Neural progenitor cell (in vitro differentiated cells): Measurements from ENCODE around the gene HTT-AS.

Source experiments
- EZH2 ChIP-seq: fragments of 200-600 bp; sonication (generic); IDR thresholded peaks from 2 replicates; pipeline ENCODE4 v1.6.1; 2017; ENCODE audit warnings: antibody characterized with exemption, mild to moderate bottlenecking, moderate library complexity
- TF ChIP-seq, protein P1 (sequence below): fragments of 200-600 bp; sonication (generic); IDR thresholded peaks from 2 replicates; pipeline ENCODE4 v1.5.1; 2017; ENCODE audit warnings: antibody characterized with exemption, mild to moderate bottlenecking

DNA sequence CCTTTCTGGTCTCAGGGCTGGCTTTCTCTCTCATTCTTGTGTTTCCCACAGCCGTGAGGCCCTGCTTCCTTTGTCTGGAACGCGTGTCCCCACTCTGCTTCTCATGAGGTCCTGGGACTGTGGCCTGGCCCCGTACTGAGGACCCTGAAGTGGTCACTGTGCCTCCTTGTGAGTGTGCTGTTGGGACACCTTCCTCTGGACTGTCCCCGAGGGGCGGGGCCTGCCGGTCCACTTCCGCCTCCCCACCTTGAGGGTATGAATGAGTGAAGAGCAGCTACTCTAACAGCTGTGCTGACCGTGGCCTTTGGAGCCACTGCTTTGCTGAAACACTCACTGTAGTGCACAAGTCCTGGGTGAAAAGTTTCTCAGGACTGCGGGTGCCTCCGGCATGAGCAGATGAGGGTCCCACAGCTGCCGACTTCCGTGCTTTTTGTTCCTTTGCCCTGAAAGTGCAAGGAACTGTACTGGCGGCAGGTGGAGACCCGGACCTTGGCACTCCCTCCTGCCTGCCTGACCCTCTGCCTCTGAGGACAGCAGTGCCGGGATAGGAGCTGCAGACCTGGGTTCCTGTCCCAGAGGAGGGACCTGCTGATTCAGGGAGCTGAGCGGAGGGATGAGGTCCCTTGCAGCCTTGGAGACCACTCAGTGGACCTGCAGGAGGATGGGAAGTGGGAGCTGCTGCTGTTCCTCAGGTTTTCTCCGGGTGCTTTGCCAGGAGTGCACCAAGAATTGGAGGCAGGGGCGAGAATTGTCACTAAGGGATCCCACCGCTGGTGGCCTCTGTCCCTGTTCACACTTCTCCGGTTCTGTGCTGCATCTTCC, 38.0 kb downstream of the HTT-AS start:
- TF ChIP-seq, protein P1, sequence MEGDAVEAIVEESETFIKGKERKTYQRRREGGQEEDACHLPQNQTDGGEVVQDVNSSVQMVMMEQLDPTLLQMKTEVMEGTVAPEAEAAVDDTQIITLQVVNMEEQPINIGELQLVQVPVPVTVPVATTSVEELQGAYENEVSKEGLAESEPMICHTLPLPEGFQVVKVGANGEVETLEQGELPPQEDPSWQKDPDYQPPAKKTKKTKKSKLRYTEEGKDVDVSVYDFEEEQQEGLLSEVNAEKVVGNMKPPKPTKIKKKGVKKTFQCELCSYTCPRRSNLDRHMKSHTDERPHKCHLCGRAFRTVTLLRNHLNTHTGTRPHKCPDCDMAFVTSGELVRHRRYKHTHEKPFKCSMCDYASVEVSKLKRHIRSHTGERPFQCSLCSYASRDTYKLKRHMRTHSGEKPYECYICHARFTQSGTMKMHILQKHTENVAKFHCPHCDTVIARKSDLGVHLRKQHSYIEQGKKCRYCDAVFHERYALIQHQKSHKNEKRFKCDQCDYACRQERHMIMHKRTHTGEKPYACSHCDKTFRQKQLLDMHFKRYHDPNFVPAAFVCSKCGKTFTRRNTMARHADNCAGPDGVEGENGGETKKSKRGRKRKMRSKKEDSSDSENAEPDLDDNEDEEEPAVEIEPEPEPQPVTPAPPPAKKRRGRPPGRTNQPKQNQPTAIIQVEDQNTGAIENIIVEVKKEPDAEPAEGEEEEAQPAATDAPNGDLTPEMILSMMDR = no peak
- no peak for TF ChIP-seq EZH2
